PC-3 (cell line): Measurements from ENCODE around the gene GPR50.

ENCODE experiments used
- CTCF ChIP-seq: fragments of 300-600 bp; sonication (generic); conservative IDR thresholded peaks from 2 replicates; pipeline ENCODE4 v1.5.1; 2017; ENCODE audit warnings: antibody characterized with exemption, low read depth, mild to moderate bottlenecking, low read length
- EZH2phosphoT487 ChIP-seq: fragments of 300-600 bp; sonication (generic); IDR thresholded peaks from 2 replicates; pipeline ENCODE4 v1.6.1; 2018; ENCODE audit warnings: mild to moderate bottlenecking, antibody characterized with exemption, low read length, borderline replicate concordance

- TF ChIP-seq CTCF (no peak), EZH2phosphoT487 (no peak)
Observed at GRCh38 chrX:151226941-151227340, 50.6 kb downstream of the GPR50 start.
